HG02798 (cell line): ENCODE measurements around the gene STAU1.
"Not testable (repeated sequence)": the region's sequence is repeated elsewhere in the genome, so short reads cannot be mapped to it uniquely, and the experiment has no call there.

Experiments
- ATAC-seq: cut with Tn5 transposase; IDR thresholded peaks from one replicate; pipeline ENCODE4 v1.9.1; 2021; ENCODE audit warnings: mild to moderate bottlenecking; ENCODE audit not compliant: unreplicated experiment, poor library complexity

STAU1 gene

DNA sequence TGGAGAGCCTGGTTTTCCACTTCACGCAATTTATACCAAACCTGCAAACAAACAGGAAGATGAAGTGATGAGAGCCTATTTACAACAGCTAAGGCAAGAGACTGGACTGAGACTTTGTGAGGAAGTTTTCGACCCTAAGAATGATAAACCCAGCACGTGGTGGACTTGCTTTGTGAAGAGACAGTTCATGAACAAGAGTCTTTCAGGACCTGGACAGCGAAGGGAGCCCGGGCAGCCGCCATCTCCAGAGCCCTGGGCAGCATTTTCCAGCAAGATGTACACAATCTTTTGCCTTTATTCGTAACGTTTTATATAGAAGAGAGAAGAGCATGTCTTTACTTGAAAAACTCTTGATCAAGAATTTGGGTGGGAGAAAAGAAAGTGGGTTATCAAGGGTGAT, 53.3 kb downstream of the STAU1 start:
- ATAC-seq = not testable (repeated sequence)

DNA sequence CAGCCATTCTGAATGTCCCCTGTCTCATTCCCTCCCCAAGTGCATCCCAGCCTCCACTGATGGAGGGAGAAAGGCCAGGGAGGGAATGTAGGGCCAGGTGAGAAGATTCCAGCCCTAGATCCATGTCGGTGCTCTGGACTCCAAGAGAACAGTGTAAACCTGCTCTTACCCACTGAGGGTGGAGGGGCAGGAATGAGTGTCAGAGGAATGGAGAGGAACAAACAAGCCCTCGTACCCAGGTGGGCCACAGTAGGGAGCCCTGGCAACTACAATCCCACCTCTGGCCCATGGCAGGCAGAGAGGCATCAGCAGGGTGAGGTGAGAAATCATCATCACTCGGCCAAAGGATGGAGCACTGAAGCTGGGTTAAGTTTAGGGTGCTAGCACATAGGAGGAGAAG, 54.6 kb downstream of the STAU1 start:
- ATAC-seq = no peak

DNA sequence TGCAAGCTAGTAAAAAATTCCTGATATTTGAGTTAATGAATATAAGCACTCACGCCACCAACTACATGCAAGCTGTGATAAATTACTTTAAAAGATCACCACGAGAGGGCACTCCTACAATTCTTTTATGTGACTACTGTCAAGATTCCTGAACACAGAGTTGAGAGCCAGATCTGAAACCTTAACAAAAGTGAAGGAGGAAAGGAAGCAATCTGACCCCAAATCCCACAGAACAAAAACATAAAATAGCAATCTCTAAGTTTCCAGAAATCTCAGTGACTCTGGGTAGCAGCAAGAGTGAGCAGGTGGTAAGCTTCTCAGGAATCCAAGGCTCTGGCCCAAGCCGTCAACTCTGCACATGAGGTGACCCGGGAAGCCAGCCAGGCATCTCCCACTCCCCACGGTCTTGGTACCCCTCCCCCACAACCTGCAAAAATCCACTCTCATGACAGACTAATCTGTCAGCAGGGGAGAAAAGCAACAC, 55.1 kb downstream of the STAU1 start:
- no peak for ATAC-seq

- no peak for ATAC-seq
Measured at GRCh38 chr20:49123982-49124381, 64.2 kb downstream of the STAU1 start.

- no peak for ATAC-seq
Measured at GRCh38 chr20:49122920-49123319, 65.2 kb downstream of the STAU1 start.

GRCh38 chr20:49119988-49120387, 68.1 kb downstream of the STAU1 start:
- no peak for ATAC-seq

- ATAC-seq = no peak
Measured at GRCh38 chr20:49118307-49118706, 69.8 kb downstream of the STAU1 start.

GRCh38 chr20:49115564-49115963, 72.6 kb downstream of the STAU1 start:
- no peak for ATAC-seq

DNA sequence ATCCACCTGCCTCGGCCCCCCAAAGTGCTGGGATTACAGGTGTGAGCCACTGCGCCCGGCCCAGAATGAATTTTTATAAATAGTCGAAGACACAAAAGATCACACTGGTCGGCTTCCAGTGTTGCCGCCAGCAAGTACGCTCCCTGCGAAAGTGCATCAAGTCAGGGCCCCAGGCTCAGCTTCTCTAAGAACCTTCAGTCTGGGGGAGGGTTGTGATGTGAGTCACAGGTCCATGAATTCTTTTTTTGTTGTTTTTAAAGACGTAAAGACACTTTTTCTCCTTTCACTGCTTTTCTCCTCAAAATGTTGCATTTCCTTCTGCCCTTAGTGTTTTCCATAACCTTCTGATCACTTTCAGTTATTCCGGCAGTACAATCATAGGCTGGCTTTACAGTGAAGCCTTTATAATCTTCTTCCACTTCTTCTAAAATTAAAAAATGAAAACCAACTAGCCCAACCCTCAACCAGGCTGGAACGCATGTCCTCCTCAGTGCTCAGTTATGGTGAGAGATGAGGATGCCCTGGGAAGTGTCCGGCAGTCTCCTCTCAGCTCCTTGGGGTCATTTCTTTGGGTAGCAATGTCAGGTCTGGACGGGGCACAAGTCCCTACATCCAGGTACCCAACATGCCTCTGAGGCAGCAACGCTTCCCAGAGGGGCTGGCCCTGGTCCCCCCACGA, 75.4 kb downstream of the STAU1 start:
- no peak for ATAC-seq

- ATAC-seq = no peak
Measured at GRCh38 chr20:49110767-49111694, 77.1 kb downstream of the STAU1 start.

- ATAC-seq = no peak
Measured at GRCh38 chr20:49106328-49106727, 81.8 kb downstream of the STAU1 start.

DNA sequence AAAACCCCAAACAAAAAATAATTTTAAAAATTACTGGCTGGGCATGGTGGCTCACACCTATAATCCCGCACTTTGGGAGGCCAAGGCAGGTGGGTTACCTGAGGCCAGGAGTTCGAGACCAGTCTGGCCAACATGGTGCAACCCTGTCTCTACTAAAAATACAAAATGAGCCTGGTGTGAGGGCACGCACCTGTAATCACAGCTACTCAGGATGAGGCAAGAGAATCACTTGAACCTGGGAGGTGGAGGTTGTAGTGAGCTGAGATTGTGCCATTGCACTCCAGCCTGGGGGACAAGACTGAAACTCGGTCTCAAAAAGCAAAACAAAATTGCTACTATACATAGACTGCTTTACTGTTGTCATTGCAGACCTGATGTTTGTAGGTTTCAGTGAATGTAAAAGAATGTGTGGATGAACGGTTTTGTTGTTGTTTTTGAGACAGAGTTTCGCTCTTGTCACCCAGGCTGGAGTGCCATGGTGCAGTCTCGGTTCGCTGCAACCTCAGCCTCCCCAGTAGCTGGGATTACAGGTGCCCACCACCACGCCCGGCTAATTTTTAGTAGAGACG, 83.1 kb downstream of the STAU1 start:
- ATAC-seq = not testable (repeated sequence)

GRCh38 chr20:49104365-49104648, 83.8 kb downstream of the STAU1 start:
- ATAC-seq = no peak

DNA sequence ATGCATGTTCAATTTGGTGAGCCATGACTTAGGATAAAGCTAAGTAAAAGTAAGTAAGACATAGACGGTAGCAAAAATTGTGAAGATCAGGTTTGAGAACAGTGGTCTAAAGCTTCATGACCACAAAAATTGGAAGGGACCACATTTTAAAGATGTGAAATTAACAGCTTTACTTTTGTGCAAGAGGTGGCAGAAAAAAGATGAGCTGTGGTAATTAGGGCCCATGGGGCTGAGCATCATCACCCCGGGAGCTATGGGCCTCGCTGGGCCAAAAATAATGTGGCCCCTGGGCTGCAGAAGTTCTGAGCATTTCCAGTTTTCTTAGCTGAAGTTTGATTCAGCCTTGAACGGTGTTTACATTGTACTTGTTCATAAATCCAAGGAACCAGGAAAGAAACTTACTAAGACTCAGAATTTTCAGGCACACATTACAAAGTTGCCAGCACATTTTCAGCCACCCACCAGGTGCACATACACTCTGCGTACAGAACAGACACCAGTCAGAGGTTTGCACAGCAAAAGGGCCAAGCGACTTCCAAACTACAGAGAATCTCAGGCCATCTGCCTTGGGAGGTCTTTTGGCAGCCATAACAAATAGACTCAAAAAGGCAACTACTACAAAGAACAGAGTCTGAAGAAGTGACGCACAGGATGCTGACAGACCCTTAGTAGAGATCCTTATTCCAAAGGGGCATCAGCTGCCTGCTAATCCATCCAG, 84.3 kb downstream of the STAU1 start:
- no peak for ATAC-seq

GRCh38 chr20:49103019-49103418, 85.1 kb downstream of the STAU1 start:
- no peak for ATAC-seq

DNA sequence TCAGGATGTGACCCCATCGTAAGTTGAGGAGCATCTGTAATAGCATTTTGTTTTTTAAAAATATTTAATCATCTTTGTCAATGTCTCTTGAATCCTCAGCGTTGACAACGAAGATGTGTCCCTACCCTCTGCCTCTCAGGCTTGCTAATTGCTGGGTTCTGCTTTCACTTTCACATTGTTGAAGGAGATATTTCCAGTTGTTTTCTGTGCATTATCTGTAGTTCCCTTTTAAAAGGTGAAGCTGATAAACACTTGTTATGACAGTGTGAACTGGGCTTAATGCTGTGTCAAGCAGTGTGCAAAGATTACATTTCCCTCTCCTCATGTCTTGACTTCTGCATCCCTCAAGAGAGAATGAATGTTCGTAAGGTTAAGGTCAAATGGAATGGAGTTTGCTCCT, 87.2 kb downstream of the STAU1 start:
- no peak for ATAC-seq

DNA sequence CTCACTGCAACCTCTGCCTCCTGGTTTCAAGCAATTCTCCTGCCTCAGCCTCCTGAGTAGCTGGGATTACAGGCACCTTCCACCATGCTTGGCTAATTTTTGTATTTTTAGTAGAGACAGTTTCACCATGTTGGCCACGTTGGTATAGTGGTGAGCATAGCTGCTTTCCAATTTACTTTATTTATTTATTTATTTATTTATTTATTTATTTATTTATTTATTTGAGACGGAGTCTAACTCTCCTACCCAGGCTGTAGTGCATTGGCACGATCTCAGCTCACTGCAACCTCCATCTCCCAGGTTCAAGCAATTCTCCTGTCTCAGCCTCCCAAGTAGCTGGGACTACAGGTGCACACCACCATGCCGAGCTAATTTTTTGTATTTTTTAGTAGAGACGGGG, 87.8 kb downstream of the STAU1 start:
- ATAC-seq = not testable (repeated sequence)

GRCh38 chr20:49099011-49099410, 89.1 kb downstream of the STAU1 start:
- no peak for ATAC-seq

DNA sequence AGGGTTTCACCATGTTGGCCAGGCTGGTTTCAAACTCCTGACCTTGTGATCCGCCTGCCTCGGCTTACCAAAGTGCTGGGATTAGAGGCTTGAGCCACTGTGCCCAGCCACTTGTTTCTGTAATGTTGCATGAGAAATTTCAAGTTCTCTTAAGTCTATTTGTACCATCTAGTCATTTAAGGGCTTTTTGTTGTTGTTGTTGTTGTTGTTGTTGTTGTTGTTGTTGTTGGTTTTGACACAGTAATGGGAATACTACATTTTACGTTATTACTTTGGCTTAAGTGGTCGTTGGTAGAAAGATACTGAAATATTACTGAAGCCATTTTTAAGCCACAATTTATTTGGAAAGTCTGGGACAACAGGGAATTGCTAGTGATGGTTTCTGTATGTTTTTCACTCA, 90.0 kb downstream of the STAU1 start:
- no peak for ATAC-seq

GRCh38 chr20:49097159-49097558, 91.0 kb downstream of the STAU1 start:
- ATAC-seq = no peak
